Erythroblast (primary cell): ENCODE results near the gene MAP7.
A peak's percentile ranks its signal among the peaks of the same experiment; 100 is the strongest.

ENCODE experiments used
- DNase-seq, 2 experiments: peaks; one replicate each; lab custom pipeline; 2025; lab: John Stamatoyannopoulos, UW
- GATA1 ChIP-seq: IDR thresholded peaks from 2 replicates; pipeline ENCODE4 v1.6.1; 2011; ENCODE audit warnings: low read depth, mild to moderate bottlenecking, control low read depth, low read length, moderate library complexity
- POLR2A ChIP-seq: IDR thresholded peaks from 2 replicates; pipeline ENCODE4 v1.6.1; 2011; ENCODE audit warnings: mild to moderate bottlenecking, low read length

Gene MAP7

GRCh38 chr6:136344420-136344819, 205.8 kb downstream of the MAP7 start:
- no peak for DNase-seq
- TF ChIP-seq GATA1 (no peak), POLR2A (no peak)

- DNase-seq, result no peak
- TF ChIP-seq POLR2A (no peak), GATA1 (no peak)
Observed at GRCh38 chr6:136343700-136344099, 206.5 kb downstream of the MAP7 start.

GRCh38 chr6:136343275-136343674, 206.9 kb downstream of the MAP7 start:
- TF ChIP-seq POLR2A (no peak), GATA1 (no peak)
- no peak for DNase-seq

GRCh38 chr6:136341967-136342366, 208.3 kb downstream of the MAP7 start:
- TF ChIP-seq POLR2A (no peak), GATA1 (no peak)

GRCh38 chr6:136341367-136341766, 208.9 kb downstream of the MAP7 start:
- DNase-seq, result no peak
- TF ChIP-seq POLR2A, result no peak
- no peak for TF ChIP-seq GATA1

More at GRCh38 chr6:136341967-136342366, 208.3 kb downstream of the MAP7 start:
- DNase-seq, result no peak

- DNase-seq, result no peak
- TF ChIP-seq POLR2A (no peak), GATA1 (no peak)
Observed at GRCh38 chr6:136338486-136338885, 211.7 kb downstream of the MAP7 start.

- TF ChIP-seq POLR2A (no peak), GATA1 (no peak)
- no peak for DNase-seq
Observed at GRCh38 chr6:136337606-136338005, 212.6 kb downstream of the MAP7 start.

GRCh38 chr6:136337121-136337520, 213.1 kb downstream of the MAP7 start:
- TF ChIP-seq GATA1 (no peak), POLR2A (no peak)
- no peak for DNase-seq

- TF ChIP-seq POLR2A (no peak), GATA1 (no peak)
- DNase-seq, result no peak
Observed at GRCh38 chr6:136335736-136336363, 214.4 kb downstream of the MAP7 start.

GRCh38 chr6:136334853-136335252, 215.4 kb downstream of the MAP7 start:
- DNase-seq, result peak; percentile 21 to 31
- TF ChIP-seq POLR2A, result no peak
- TF ChIP-seq GATA1, result no peak

- TF ChIP-seq GATA1 (no peak), POLR2A (no peak)
- DNase-seq, result no peak
Observed at GRCh38 chr6:136334465-136334846, 215.8 kb downstream of the MAP7 start.

GRCh38 chr6:136333824-136334464, 216.3 kb downstream of the MAP7 start:
- DNase-seq, result peak; percentile 55 to 77
- TF ChIP-seq GATA1 (no peak), POLR2A (no peak)

GRCh38 chr6:136331461-136331860, 218.8 kb downstream of the MAP7 start:
- TF ChIP-seq POLR2A (no peak), GATA1 (no peak)

GRCh38 chr6:136330634-136331033, 219.6 kb downstream of the MAP7 start:
- no peak for DNase-seq
- TF ChIP-seq GATA1, result no peak
- no peak for TF ChIP-seq POLR2A

More at GRCh38 chr6:136331461-136331860, 218.8 kb downstream of the MAP7 start:
- no peak for DNase-seq
